Pancreas (tissue), 10 donors: Measurements from ENCODE around the gene EFNA4. TPM values are rescaled to one million over a fixed set of nuclear protein-coding genes. Genes with fewer than 3 reads are reported as not detected.

Experiments used
- ATAC-seq, 4 donors: fragments of 200-7000 bp; cut with Tn5 transposase; one replicate each; pipeline versions ENCODE4 v1.8.0 to v1.9.1; 2020; ENCODE audit warnings: mild to moderate bottlenecking in 4 of 4, moderate library complexity in 4 of 4
- DNase-seq, 6 donors: peaks; one replicate each; pipeline ENCODE4 v3.0.0-alpha.2; 2020
- FAIRE-seq: peaks from 2 replicates; lab custom pipeline; 2012; peaks lifted over from hg19 to GRCh38; lab: Jason Lieb, UNC
- H3K27ac ChIP-seq, 4 donors: fragments of 200-600 bp; sonication (generic); 1 replicate in 3 of 4; 2 replicates in 1 of 4; pipeline versions ENCODE4 v1.5.0 to v1.8.0; 2020
- H3K27me3 ChIP-seq, 4 donors: fragments of 200-600 bp; one replicate each; pipeline ENCODE4 v1.8.0; 2021
- H3K36me3 ChIP-seq, 3 donors: fragments of 200-600 bp; sonication (generic) in 1 of 3; one replicate each; pipeline versions ENCODE4 v1.5.0 to v1.8.0; 2020 to 2021
- H3K4me1 ChIP-seq, 3 donors: fragments of 200-600 bp; one replicate each; pipeline ENCODE4 v1.8.0; 2021
- H3K4me3 ChIP-seq, 4 donors: fragments of 200-600 bp; sonication (generic) in 2 of 4; one replicate each; pipeline versions ENCODE4 v1.5.0 to v1.8.0; 2020 to 2021
- H3K9me3 ChIP-seq, 4 donors: fragments of 200-600 bp; one replicate each; pipeline ENCODE4 v1.8.0; 2021
- WGBS, 2 donors: extraction: QIAGEN DNeasy Blood & Tissue Kit; methylation state at CpG; one replicate each; pipeline ENCODE4 v1.1.7; 2013; 5-methylcytosine and 5-hydroxymethylcytosine counted together
- intact Hi-C, 3 donors: fragments of 100-400 bp; cut with DNase I; formaldehyde crosslinking; loops; one replicate each; pipeline versions ENCODE4 v1.11.1 to v1.14.2; 2022
- polyA plus RNA-seq, 2 donors: library from polyadenylated mRNA; stranded (reverse); fragments of 200-250 nt; gene quantifications; one replicate each; pipeline ENCODE4 v1.2.3, GENCODE V29; 2013
- total RNA-seq, 6 donors: library from RNA; stranded (reverse); fragmentation: NEBNext Ultra II Directional in 4 of 6; extraction: Animal tissue kit (Norgen Biotek cat#: 25700) in 4 of 6; gene quantifications; one replicate each; pipeline versions ENCODE4 v1.2.1 to v1.2.4, GENCODE V29; 2021 to 2023
- TF ChIP-seq, protein P1 (sequence below), 4 donors: fragments of 200-600 bp; sonication (generic) in 3 of 4; IDR thresholded peaks; one replicate each; pipeline versions ENCODE4 v1.5.0 to v1.8.0; 2021; ENCODE audit warnings: antibody characterized with exemption in 4 of 4
- donor health status: healthy with polysubstance abuse.
- donor health status: DM: no; HTN: no; CAD: no; lungs with moderate emphysema.
- donor health status: DM: no; HTN: no; CAD: no.
- donor health status: control.
- donor health status: control.
- donor health status: Bipolar disorder and iron deficiency.
- donor health status: DM: yes; HTN: yes; CAD: no.
- donor health status: DM: no; HTN: no; CAD: no.
- donor health status: DM: no; HTN: no; CAD: no.
- donor health status: DM: yes; HTN: yes; CAD: no.

EFNA4 gene
- total and polyA plus RNA-seq, 8 donors = 2.1 to 6.2 (median 3.8) TPM

DNA sequence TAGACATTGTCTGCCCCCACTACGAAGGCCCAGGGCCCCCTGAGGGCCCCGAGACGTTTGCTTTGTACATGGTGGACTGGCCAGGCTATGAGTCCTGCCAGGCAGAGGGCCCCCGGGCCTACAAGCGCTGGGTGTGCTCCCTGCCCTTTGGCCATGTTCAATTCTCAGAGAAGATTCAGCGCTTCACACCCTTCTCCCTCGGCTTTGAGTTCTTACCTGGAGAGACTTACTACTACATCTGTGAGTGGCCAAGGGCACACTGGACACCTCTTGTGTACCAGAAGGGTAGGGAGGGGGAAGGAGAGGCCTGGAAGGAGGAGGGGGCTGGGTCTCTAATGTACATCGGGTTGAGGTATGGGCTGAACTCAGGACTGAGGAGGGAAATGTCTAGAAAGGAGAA, 3.2 kb downstream of the EFNA4 start:
- no peaks in the 10 kb centered on the region for H3K27me3 ChIP-seq
- 81 to 87% methylated on average over 8 of the region's 8 CpGs for WGBS, 2 donors
- FAIRE-seq (no peak), ATAC-seq (no peak), DNase-seq (no peak)
- H3K4me3 ChIP-seq = no peak overlapping the region
- TF ChIP-seq, protein P1, sequence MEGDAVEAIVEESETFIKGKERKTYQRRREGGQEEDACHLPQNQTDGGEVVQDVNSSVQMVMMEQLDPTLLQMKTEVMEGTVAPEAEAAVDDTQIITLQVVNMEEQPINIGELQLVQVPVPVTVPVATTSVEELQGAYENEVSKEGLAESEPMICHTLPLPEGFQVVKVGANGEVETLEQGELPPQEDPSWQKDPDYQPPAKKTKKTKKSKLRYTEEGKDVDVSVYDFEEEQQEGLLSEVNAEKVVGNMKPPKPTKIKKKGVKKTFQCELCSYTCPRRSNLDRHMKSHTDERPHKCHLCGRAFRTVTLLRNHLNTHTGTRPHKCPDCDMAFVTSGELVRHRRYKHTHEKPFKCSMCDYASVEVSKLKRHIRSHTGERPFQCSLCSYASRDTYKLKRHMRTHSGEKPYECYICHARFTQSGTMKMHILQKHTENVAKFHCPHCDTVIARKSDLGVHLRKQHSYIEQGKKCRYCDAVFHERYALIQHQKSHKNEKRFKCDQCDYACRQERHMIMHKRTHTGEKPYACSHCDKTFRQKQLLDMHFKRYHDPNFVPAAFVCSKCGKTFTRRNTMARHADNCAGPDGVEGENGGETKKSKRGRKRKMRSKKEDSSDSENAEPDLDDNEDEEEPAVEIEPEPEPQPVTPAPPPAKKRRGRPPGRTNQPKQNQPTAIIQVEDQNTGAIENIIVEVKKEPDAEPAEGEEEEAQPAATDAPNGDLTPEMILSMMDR (IDR thresholded peaks at IDR 0.05) = no peak
- peaks cover 16 to 22% (median 21%) of the 10 kb centered on the region in 3 donors for H3K4me1 ChIP-seq
- no peaks in the 10 kb centered on the region for H3K36me3 ChIP-seq
- H3K9me3 ChIP-seq = no peaks in the 10 kb centered on the region
- intact Hi-C loops = no loop called here
- no peak overlapping the region for H3K27ac ChIP-seq

DNA sequence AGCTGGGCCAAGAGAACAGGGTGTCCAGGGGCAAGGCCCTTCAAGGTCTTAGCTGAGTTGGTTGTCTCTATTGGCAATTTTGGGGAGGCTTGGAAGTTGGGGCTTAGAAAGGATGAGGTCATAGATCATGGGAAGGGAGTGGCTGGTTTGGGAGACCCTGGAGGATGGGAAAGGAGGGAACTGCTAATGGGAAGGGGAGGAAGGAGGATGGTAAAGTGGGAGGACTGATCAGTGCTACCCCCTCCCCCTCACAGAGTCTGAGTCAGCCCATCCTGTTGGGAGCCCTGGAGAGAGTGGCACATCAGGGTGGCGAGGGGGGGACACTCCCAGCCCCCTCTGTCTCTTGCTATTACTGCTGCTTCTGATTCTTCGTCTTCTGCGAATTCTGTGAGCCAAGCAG, 5.1 kb downstream of the EFNA4 start:
- Histone ChIP-seq H3K36me3 (no peaks in the 10 kb centered on the region), H3K4me1 (peaks cover 0 to 7% (median 6%) of the 10 kb centered on the region in 3 donors), H3K9me3 (no peaks in the 10 kb centered on the region), H3K27ac (no peak overlapping the region), H3K27me3 (no peaks in the 10 kb centered on the region), H3K4me3 (no peak overlapping the region)
- ATAC-seq (no peak), FAIRE-seq (no peak), DNase-seq (no peak)
- 88 to 96% methylated on average over 3 of the region's 3 CpGs for WGBS, 2 donors
- TF ChIP-seq, protein P1 (IDR thresholded peaks at IDR 0.05) = no peak
- intact Hi-C loops = no loop called here

DNA sequence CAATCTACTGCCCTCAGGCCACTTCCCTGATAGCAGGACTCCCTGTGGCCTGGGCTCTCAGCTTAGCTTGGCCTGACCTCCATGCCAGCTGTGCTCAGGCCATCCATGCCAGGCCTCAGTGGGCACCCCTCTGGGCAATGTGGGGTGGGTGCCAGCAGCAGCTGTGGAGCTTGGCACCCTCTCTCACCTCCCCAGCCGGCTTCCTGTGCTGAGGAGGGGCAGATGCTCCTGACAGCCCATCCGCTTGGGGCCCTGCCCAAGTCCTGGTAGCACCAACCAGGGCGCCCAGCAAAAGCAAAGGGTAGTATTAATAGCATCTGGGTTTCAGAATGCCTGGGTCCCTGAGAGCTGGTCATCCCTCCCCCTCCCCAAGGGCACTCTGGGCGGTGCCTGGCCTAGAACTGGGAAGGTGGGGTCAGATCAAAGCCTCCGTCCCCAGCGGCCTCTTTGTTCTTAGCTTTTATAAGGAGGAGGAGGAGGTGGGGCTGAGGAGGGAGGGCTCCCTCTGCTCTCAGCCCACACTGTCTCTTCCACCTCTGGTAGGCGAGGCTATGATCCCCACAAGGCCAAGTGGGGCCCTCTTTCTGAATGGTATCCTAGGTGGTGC, 6.1 kb downstream of the EFNA4 start:
- ATAC-seq (peak in 1 of 4 donors; percentile 14), DNase-seq (peak in 1 of 6 donors; percentile 45), FAIRE-seq (no peak)
- TF ChIP-seq, protein P1 (IDR thresholded peaks at IDR 0.05) = no peak
- Histone ChIP-seq H3K36me3 (no peaks in the 10 kb centered on the region), H3K9me3 (no peaks in the 10 kb centered on the region), H3K4me1 (peaks cover 0 to 7% (median 5%) of the 10 kb centered on the region in 3 donors), H3K27ac (no peak overlapping the region), H3K4me3 (no peak overlapping the region), H3K27me3 (no peaks in the 10 kb centered on the region)
- intact Hi-C loops = no loop called here
- WGBS, 2 donors = 69 to 75% methylated on average over 7 of the region's 7 CpGs

DNA sequence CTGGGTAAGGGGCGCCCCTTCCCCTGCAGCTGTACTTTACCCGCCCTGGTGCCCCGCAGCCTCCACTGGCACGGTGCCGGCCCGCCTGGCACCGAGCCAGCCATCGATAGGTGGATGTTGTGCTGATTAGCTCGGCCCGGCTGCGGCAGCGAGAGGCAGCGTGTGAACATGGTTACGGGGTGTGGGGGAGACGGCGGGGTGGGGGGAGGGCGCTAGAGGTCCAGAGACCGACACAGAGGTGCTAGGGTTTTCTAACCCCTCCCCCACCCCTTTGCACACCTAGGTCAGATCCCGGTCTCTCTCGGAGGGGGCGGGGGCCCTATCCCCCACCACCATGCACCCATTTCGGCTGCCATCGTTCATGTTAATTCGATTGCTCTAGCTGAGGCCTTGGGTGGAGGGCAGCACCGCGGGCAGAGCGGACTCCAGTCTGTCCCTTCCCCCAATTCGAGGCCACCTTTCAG, 6.7 kb downstream of the EFNA4 start:
- Histone ChIP-seq H3K4me3 (peak overlapping the region in 1 of 4 donors; percentile 47), H3K36me3 (no peaks in the 10 kb centered on the region), H3K27me3 (no peaks in the 10 kb centered on the region), H3K9me3 (no peaks in the 10 kb centered on the region), H3K27ac (no peak overlapping the region), H3K4me1 (peaks cover 0 to 7% (median 0%) of the 10 kb centered on the region in 3 donors)
- DNase-seq (peak in 2 of 6 donors; percentile 64 to 69), ATAC-seq (peak in 1 of 4 donors; percentile 5), FAIRE-seq (no peak)
- intact Hi-C loops = no loop called here
- 12 to 17% methylated on average over 26 to 28 of the region's 28 CpGs for WGBS, 2 donors
- TF ChIP-seq, protein P1 (IDR thresholded peaks at IDR 0.05) = no peak
